Liver (tissue), 9 donors: ENCODE measurements around the gene ANKRD17. TPM values are rescaled to one million over a fixed set of nuclear protein-coding genes. Genes with fewer than 3 reads are reported as not detected.
A peak's percentile ranks its signal among the peaks of the same experiment; 100 is the strongest.

ENCODE experiments used
- DNase-seq: peaks from one replicate; pipeline ENCODE4 v3.0.0-alpha.2; 2017; ENCODE audit warnings: low spot score
- H3K27ac ChIP-seq, 2 donors: one replicate each; pipeline ENCODE4 v1.7.0; 2013; ENCODE audit warnings: inconsistent platforms in 2 of 2, low read length in 2 of 2, control low read depth in 1 of 2, low read depth in 1 of 2, mild to moderate bottlenecking in 1 of 2
- H3K27me3 ChIP-seq, 4 donors: one replicate each; pipeline versions ENCODE4 v1.6.1 to v1.7.0; 2013; ENCODE audit warnings: low read length in 3 of 4, inconsistent platforms in 1 of 4, mild to moderate bottlenecking in 1 of 4, moderate library complexity in 1 of 4; ENCODE audit not compliant: control insufficient read depth in 4 of 4, insufficient read depth in 4 of 4
- H3K36me3 ChIP-seq, 4 donors: one replicate each; pipeline versions ENCODE4 v1.6.1 to v1.7.0; 2013; ENCODE audit warnings: low read length in 3 of 4, mild to moderate bottlenecking in 3 of 4, low read depth in 1 of 4, moderate library complexity in 1 of 4; ENCODE audit not compliant: control insufficient read depth in 4 of 4, insufficient read depth in 3 of 4
- H3K4me1 ChIP-seq, 4 donors: one replicate each; pipeline versions ENCODE4 v1.6.1 to v1.7.0; 2013; ENCODE audit warnings: low read length in 3 of 4, mild to moderate bottlenecking in 3 of 4, moderate library complexity in 1 of 4; ENCODE audit not compliant: control insufficient read depth in 4 of 4, insufficient read depth in 4 of 4
- H3K4me3 ChIP-seq, 3 donors: one replicate each; pipeline versions ENCODE4 v1.6.1 to v1.7.0; 2013; ENCODE audit warnings: low read length in 3 of 3, control low read depth in 1 of 3, low read depth in 1 of 3, mild to moderate bottlenecking in 1 of 3
- H3K9ac ChIP-seq, 2 donors: one replicate each; pipeline ENCODE4 v1.7.0; 2013; ENCODE audit warnings: low read length in 2 of 2, mild to moderate bottlenecking in 2 of 2, moderate library complexity in 2 of 2, control low read depth in 1 of 2, low read depth in 1 of 2
- H3K9me3 ChIP-seq, 4 donors: one replicate each; pipeline versions ENCODE4 v1.6.1 to v1.7.0; 2013; ENCODE audit warnings: low read length in 3 of 4; ENCODE audit not compliant: control insufficient read depth in 4 of 4
- EGR1 ChIP-seq, 2 donors: IDR thresholded peaks; 2 replicates each; pipeline ENCODE4 v1.6.1; 2016 to 2018; ENCODE audit warnings: antibody characterized with exemption in 2 of 2, low read depth in 2 of 2
- FOXA1 ChIP-seq: IDR thresholded peaks from 2 replicates; pipeline ENCODE4 v1.6.1; 2016; ENCODE audit warnings: antibody characterized with exemption
- FOXA2 ChIP-seq: IDR thresholded peaks from 2 replicates; pipeline ENCODE4 v1.6.1; 2016; ENCODE audit warnings: antibody characterized with exemption
- GABPA ChIP-seq, 2 donors: IDR thresholded peaks in 1 of 2; conservative IDR thresholded peaks in 1 of 2; 2 replicates each; pipeline ENCODE4 v1.6.1; 2016; ENCODE audit warnings: antibody characterized with exemption in 2 of 2, mild to moderate bottlenecking in 1 of 2, moderate library complexity in 1 of 2
- HNF4A ChIP-seq, 2 donors: conservative IDR thresholded peaks; 2 replicates each; pipeline ENCODE4 v1.6.1; 2016; ENCODE audit warnings: antibody characterized with exemption in 2 of 2, mild to moderate bottlenecking in 2 of 2
- HNF4G ChIP-seq: IDR thresholded peaks from 2 replicates; pipeline ENCODE4 v1.6.1; 2016; ENCODE audit warnings: antibody characterized with exemption
- JUND ChIP-seq, 2 donors: IDR thresholded peaks; 2 replicates each; pipeline ENCODE4 v1.6.1; 2016; ENCODE audit warnings: antibody characterized with exemption in 2 of 2
- NR2F2 ChIP-seq: IDR thresholded peaks from 2 replicates; pipeline ENCODE4 v1.6.1; 2016; ENCODE audit warnings: antibody characterized with exemption
- RAD21 ChIP-seq, 2 donors: IDR thresholded peaks; 2 replicates each; pipeline ENCODE4 v1.6.1; 2016; ENCODE audit warnings: antibody characterized with exemption in 2 of 2, mild to moderate bottlenecking in 2 of 2
- SP1 ChIP-seq: IDR thresholded peaks from 2 replicates; pipeline ENCODE4 v1.6.1; 2018; ENCODE audit warnings: antibody characterized with exemption, mild to moderate bottlenecking
- YY1 ChIP-seq: IDR thresholded peaks from 2 replicates; pipeline ENCODE4 v1.6.1; 2016; ENCODE audit warnings: antibody characterized with exemption, mild to moderate bottlenecking
- WGBS: extraction: QIAGEN DNeasy Blood & Tissue Kit; methylation state at CpG from one replicate; pipeline ENCODE4 v1.1.7; 2013; 5-methylcytosine and 5-hydroxymethylcytosine counted together
- polyA plus RNA-seq, 2 donors: library from polyadenylated mRNA; stranded (reverse) in 1 of 2; unstranded in 1 of 2; fragments of 200-250 nt in 1 of 2; fragments of >200 nt in 1 of 2; fragmentation: Nextera tagmentation in 1 of 2; extraction: Ambion mirVana in 1 of 2; gene quantifications; one replicate each; pipeline versions ENCODE4 v1.2.1 to v1.2.3, GENCODE V29; 2013 to 2015
- total RNA-seq, 2 donors: library from RNA; depleted of rRNA; stranded (reverse); fragments of >200 nt; gene quantifications; one replicate each; pipeline ENCODE4 v1.2.3, GENCODE V29; 2014
- TF ChIP-seq, protein P1 (sequence below): IDR thresholded peaks from 2 replicates; pipeline ENCODE4 v1.6.1; 2016; ENCODE audit warnings: antibody characterized with exemption
- TF ChIP-seq, protein P2 (sequence below): IDR thresholded peaks from 2 replicates; pipeline ENCODE4 v1.6.1; 2016; ENCODE audit warnings: antibody characterized with exemption, mild to moderate bottlenecking
- TF ChIP-seq, protein P3 (sequence below): fragments of 150-350 bp; IDR thresholded peaks from 2 replicates; pipeline ENCODE4 v1.5.1; 2017; ENCODE audit warnings: improper control_type of control experiment, low read depth, low read length; ENCODE audit not compliant: missing input control
- TF ChIP-seq, protein P4 (sequence below): IDR thresholded peaks from 2 replicates; pipeline ENCODE4 v1.6.1; 2016; ENCODE audit warnings: antibody characterized with exemption
- TF ChIP-seq, protein P5 (sequence below): IDR thresholded peaks from 2 replicates; pipeline ENCODE4 v1.6.1; 2016; ENCODE audit warnings: antibody characterized with exemption
- donor health status: healthy.
- donor health status: healthy.
- donor health status: healthy.
- donor health status: healthy.
- donor health status: healthy.

Gene ANKRD17
- total and polyA plus RNA-seq, 4 donors: 11.6 to 38.5 (median 19.7) TPM

DNA sequence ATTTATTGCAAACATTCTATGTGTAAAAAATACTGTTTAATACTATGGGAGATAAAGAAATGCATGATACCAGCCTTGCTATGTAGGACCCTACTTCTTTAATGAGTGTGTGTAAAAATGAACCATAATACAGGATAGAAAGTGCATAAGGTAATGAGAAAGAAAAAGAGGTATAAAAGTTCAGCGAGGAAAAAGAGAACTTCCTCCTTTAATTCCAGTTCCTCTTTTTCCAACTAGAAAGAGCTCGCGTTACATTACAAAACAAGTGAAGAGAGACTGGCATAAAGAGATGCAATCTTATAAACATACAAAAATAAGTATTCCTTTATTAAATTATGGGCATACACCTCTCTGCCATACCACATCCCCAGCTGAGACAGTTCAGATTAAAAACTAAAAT is 77.4 kb downstream of the ANKRD17 start:
- Histone ChIP-seq H3K27me3 (no peaks in the 10 kb centered on the region), H3K4me1 (peaks cover 0 to 7% (median 0%) of the 10 kb centered on the region in 4 donors), H3K36me3 (no peaks in the 10 kb centered on the region), H3K9me3 (no peaks in the 10 kb centered on the region), H3K9ac (peak overlapping the region in 1 of 2 donors; percentile 3), H3K27ac (no peak overlapping the region), H3K4me3 (no peak overlapping the region)
- TF ChIP-seq YY1: no peak
- TF ChIP-seq, protein P1, sequence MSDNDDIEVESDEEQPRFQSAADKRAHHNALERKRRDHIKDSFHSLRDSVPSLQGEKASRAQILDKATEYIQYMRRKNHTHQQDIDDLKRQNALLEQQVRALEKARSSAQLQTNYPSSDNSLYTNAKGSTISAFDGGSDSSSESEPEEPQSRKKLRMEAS: no peak
- no peak for TF ChIP-seq NR2F2
- TF ChIP-seq SP1: no peak
- TF ChIP-seq, protein P2, sequence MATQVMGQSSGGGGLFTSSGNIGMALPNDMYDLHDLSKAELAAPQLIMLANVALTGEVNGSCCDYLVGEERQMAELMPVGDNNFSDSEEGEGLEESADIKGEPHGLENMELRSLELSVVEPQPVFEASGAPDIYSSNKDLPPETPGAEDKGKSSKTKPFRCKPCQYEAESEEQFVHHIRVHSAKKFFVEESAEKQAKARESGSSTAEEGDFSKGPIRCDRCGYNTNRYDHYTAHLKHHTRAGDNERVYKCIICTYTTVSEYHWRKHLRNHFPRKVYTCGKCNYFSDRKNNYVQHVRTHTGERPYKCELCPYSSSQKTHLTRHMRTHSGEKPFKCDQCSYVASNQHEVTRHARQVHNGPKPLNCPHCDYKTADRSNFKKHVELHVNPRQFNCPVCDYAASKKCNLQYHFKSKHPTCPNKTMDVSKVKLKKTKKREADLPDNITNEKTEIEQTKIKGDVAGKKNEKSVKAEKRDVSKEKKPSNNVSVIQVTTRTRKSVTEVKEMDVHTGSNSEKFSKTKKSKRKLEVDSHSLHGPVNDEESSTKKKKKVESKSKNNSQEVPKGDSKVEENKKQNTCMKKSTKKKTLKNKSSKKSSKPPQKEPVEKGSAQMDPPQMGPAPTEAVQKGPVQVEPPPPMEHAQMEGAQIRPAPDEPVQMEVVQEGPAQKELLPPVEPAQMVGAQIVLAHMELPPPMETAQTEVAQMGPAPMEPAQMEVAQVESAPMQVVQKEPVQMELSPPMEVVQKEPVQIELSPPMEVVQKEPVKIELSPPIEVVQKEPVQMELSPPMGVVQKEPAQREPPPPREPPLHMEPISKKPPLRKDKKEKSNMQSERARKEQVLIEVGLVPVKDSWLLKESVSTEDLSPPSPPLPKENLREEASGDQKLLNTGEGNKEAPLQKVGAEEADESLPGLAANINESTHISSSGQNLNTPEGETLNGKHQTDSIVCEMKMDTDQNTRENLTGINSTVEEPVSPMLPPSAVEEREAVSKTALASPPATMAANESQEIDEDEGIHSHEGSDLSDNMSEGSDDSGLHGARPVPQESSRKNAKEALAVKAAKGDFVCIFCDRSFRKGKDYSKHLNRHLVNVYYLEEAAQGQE: no peak
- TF ChIP-seq, protein P3, sequence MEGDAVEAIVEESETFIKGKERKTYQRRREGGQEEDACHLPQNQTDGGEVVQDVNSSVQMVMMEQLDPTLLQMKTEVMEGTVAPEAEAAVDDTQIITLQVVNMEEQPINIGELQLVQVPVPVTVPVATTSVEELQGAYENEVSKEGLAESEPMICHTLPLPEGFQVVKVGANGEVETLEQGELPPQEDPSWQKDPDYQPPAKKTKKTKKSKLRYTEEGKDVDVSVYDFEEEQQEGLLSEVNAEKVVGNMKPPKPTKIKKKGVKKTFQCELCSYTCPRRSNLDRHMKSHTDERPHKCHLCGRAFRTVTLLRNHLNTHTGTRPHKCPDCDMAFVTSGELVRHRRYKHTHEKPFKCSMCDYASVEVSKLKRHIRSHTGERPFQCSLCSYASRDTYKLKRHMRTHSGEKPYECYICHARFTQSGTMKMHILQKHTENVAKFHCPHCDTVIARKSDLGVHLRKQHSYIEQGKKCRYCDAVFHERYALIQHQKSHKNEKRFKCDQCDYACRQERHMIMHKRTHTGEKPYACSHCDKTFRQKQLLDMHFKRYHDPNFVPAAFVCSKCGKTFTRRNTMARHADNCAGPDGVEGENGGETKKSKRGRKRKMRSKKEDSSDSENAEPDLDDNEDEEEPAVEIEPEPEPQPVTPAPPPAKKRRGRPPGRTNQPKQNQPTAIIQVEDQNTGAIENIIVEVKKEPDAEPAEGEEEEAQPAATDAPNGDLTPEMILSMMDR: no peak
- TF ChIP-seq EGR1 (IDR thresholded peaks at IDR 0.05; ENCODE audit: low read depth in 2 of 2): no peak
- no peak for TF ChIP-seq FOXA1
- no peak for TF ChIP-seq GABPA (IDR thresholded peaks at IDR 0.05 in 1 of 2, conservative IDR thresholded peaks at IDR 0.05 in 1 of 2)
- TF ChIP-seq HNF4A (conservative IDR thresholded peaks at IDR 0.05): no peak
- TF ChIP-seq JUND (IDR thresholded peaks at IDR 0.05): no peak
- 95% methylated on average over 3 of the region's 3 CpGs for WGBS
- DNase-seq: no peak

DNA sequence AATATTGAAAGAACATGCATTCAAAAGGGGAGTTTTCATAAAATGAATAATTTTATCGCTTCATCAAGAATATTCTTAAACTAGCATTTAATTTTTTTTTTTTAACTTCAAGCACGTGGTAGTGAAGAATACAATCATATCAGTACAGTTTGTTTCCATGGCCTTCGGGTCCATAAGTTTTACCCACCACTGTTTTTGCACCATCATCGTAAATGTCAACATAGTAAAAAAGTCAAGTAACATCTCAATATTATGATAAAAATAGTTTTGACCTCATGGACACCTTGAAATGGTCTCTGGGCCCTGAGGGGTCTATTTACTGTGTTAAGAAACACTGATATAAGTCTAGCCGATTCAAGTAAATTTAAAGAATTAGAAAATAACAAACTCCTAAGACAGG is 80.2 kb downstream of the ANKRD17 start:
- Histone ChIP-seq H3K27ac (no peak overlapping the region), H3K9me3 (no peaks in the 10 kb centered on the region), H3K27me3 (no peaks in the 10 kb centered on the region), H3K9ac (no peak overlapping the region), H3K4me1 (peaks cover 0 to 7% (median 0%) of the 10 kb centered on the region in 4 donors), H3K4me3 (no peak overlapping the region), H3K36me3 (peaks cover 0 to 4% (median 0%) of the 10 kb centered on the region in 4 donors)
- DNase-seq: no peak
- TF ChIP-seq, protein P1: no peak
- TF ChIP-seq JUND (IDR thresholded peaks at IDR 0.05) (no peak), SP1 (no peak), FOXA2 (no peak), RAD21 (IDR thresholded peaks at IDR 0.05) (no peak), YY1 (no peak), GABPA (IDR thresholded peaks at IDR 0.05 in 1 of 2, conservative IDR thresholded peaks at IDR 0.05 in 1 of 2) (no peak), FOXA1 (no peak), HNF4G (no peak)
- TF ChIP-seq, protein P4, sequence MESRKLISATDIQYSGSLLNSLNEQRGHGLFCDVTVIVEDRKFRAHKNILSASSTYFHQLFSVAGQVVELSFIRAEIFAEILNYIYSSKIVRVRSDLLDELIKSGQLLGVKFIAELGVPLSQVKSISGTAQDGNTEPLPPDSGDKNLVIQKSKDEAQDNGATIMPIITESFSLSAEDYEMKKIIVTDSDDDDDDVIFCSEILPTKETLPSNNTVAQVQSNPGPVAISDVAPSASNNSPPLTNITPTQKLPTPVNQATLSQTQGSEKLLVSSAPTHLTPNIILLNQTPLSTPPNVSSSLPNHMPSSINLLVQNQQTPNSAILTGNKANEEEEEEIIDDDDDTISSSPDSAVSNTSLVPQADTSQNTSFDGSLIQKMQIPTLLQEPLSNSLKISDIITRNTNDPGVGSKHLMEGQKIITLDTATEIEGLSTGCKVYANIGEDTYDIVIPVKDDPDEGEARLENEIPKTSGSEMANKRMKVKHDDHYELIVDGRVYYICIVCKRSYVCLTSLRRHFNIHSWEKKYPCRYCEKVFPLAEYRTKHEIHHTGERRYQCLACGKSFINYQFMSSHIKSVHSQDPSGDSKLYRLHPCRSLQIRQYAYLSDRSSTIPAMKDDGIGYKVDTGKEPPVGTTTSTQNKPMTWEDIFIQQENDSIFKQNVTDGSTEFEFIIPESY: no peak
- TF ChIP-seq, protein P5, sequence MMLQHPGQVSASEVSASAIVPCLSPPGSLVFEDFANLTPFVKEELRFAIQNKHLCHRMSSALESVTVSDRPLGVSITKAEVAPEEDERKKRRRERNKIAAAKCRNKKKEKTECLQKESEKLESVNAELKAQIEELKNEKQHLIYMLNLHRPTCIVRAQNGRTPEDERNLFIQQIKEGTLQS: no peak
- 86% methylated on average over 5 of the region's 5 CpGs for WGBS
